Spleen (tissue), 11 donors: ENCODE data around the gene GRM5. TPM values are rescaled to one million over a fixed set of nuclear protein-coding genes. Genes with fewer than 3 reads are reported as not detected.

Source experiments
- DNase-seq: peaks from one replicate; pipeline ENCODE4 v3.0.0-alpha.2; 2020
- H3K27ac ChIP-seq, 8 donors: fragments of 200-600 bp; sonication (generic) in 7 of 8; 1 replicate in 4 of 8; 2 replicates in 4 of 8; pipeline versions ENCODE4 v1.5.0 to v1.8.0; 2016 to 2021; ENCODE audit warnings: inconsistent platforms in 4 of 8, mild to moderate bottlenecking in 4 of 8, moderate library complexity in 1 of 8
- H3K27me3 ChIP-seq, 7 donors: fragments of 200-600 bp; sonication (generic) in 6 of 7; replicated peaks in 1 of 7; 1 replicate in 4 of 7; 2 replicates in 3 of 7; pipeline versions ENCODE4 v1.5.0 to v1.8.0; 2016 to 2021; ENCODE audit warnings: inconsistent platforms in 3 of 7, mild to moderate bottlenecking in 1 of 7
- H3K36me3 ChIP-seq, 6 donors: fragments of 200-600 bp; sonication (generic) in 5 of 6; 1 replicate in 4 of 6; 2 replicates in 2 of 6; pipeline versions ENCODE4 v1.5.0 to v1.8.0; 2016 to 2021; ENCODE audit warnings: inconsistent platforms in 2 of 6
- H3K4me1 ChIP-seq, 6 donors: fragments of 200-600 bp; sonication (generic) in 5 of 6; 1 replicate in 3 of 6; 2 replicates in 3 of 6; pipeline versions ENCODE4 v1.5.0 to v1.8.0; 2016 to 2021; ENCODE audit warnings: inconsistent platforms in 3 of 6
- H3K4me3 ChIP-seq, 8 donors: fragments of 200-600 bp; sonication (generic) in 7 of 8; 1 replicate in 4 of 8; 2 replicates in 4 of 8; pipeline versions ENCODE4 v1.5.0 to v1.8.0; 2016 to 2021; ENCODE audit warnings: inconsistent platforms in 4 of 8, mild to moderate bottlenecking in 4 of 8, moderate library complexity in 2 of 8
- H3K9me3 ChIP-seq, 8 donors: fragments of 200-600 bp; sonication (generic) in 7 of 8; 1 replicate in 4 of 8; 2 replicates in 4 of 8; pipeline versions ENCODE4 v1.5.0 to v1.8.0; 2016 to 2021; ENCODE audit warnings: inconsistent platforms in 4 of 8
- CTCF ChIP-seq, 11 experiments: fragments of 200-600 bp in 7 of 11; fragments of 450-650 bp in 4 of 11; sonication (generic) in 4 of 11; IDR thresholded peaks in 8 of 11; conservative IDR thresholded peaks in 3 of 11; 1 replicate in 7 of 11; 2 replicates in 4 of 11; pipeline versions ENCODE4 v1.4.0 to v1.8.0; 2016 to 2021; ENCODE audit warnings: antibody characterized with exemption in 11 of 11, inconsistent platforms in 4 of 11, mild to moderate bottlenecking in 1 of 11
- POLR2A ChIP-seq, 3 donors: fragments of 450-650 bp; IDR thresholded peaks; one replicate each; pipeline ENCODE4 v1.5.1; 2017; ENCODE audit warnings: antibody characterized with exemption in 3 of 3, mild to moderate bottlenecking in 1 of 3
- POLR2AphosphoS5 ChIP-seq, 3 donors: sonication (generic); formaldehyde crosslinking; IDR thresholded peaks; one replicate each; pipeline ENCODE4 v1.5.1; 2017; ENCODE audit warnings: antibody characterized with exemption in 3 of 3
- WGBS, 5 donors: extraction: QIAGEN DNeasy Blood & Tissue Kit in 3 of 5; methylation state at CpG; one replicate each; pipeline versions ENCODE4 v1.1.5 to v1.1.7; 2013 to 2018; 5-methylcytosine and 5-hydroxymethylcytosine counted together
- intact Hi-C: fragments of 100-400 bp; cut with DNase I; formaldehyde crosslinking; loops from one replicate; pipeline ENCODE4 v1.15.0; 2023; ENCODE audit warnings: low total_unique reads
- polyA plus RNA-seq, 3 donors: library from polyadenylated mRNA; stranded (reverse); fragments of 200-250 nt; gene quantifications; one replicate each; pipeline ENCODE4 v1.2.1, GENCODE V29; 2013
- total RNA-seq, 7 donors: library from RNA; depleted of rRNA in 3 of 7; stranded (reverse); fragments of >200 nt in 3 of 7; fragmentation: NEBNext Ultra II Directional in 4 of 7; extraction: Animal tissue kit (Norgen Biotek cat#: 25700) in 4 of 7; gene quantifications; one replicate each; pipeline versions ENCODE4 v1.1.0 to v1.2.1, GENCODE V29; 2016 to 2021
- donor health status: healthy with polysubstance abuse.
- donor health status: DM: no; HTN: no; CAD: no; lungs with moderate emphysema.
- donor health status: DM: no; HTN: no; CAD: no.
- donor health status: Bipolar disorder and iron deficiency.
- donor health status: healthy.
- donor health status: DM: no; HTN: no; CAD: no.
- donor health status: DM: yes; HTN: yes; CAD: no.

GRM5 gene
- total and polyA plus RNA-seq, 10 donors: under 0.01 TPM; not detected in 9

GRCh38 chr11:88689548-88690240, 376.1 kb downstream of the GRM5 start:
- Histone ChIP-seq H3K9me3 (peaks cover 0 to 15% (median 6%) of the 10 kb centered on the region in 8 donors), H3K36me3 (no peaks in the 10 kb centered on the region), H3K27ac (no peak overlapping the region), H3K4me1 (no peaks in the 10 kb centered on the region), H3K4me3 (no peak overlapping the region), H3K27me3 (no peaks in the 10 kb centered on the region)
- WGBS, 5 donors: 71 to 79% (median 76%) methylated on average over 6 of the region's 6 CpGs
- TF ChIP-seq POLR2AphosphoS5 (IDR thresholded peaks at IDR 0.05): no peak
- TF ChIP-seq POLR2A (IDR thresholded peaks at IDR 0.05): no peak
- TF ChIP-seq CTCF (IDR thresholded peaks at IDR 0.05 in 8 of 11, conservative IDR thresholded peaks at IDR 0.05 in 3 of 11): no peak
- no peak for DNase-seq
- intact Hi-C loops: no loop called here

DNA sequence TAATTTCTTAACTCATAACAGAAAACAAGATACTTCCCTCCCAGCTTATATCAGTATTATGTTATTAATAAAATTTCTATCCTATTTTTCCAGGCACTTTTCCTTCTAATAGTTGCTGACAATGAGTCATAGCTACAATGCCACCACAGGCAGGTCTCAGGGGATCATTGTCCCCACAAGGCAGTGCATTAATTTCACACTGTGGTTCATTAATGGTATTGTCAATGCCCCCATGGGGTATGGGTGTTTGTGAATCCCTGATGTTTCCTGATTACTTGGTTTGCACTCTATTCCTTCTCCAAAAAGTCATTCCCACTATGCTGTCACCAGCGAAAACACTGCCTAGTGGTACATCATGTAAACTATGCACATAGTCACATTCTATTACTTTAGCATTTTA, 382.8 kb downstream of the GRM5 start:
- no peak overlapping the region for H3K4me3 ChIP-seq
- WGBS, 5 donors: 42 to 87% (median 85%) methylated on average over 1 of the region's 1 CpG
- H3K36me3 ChIP-seq: no peaks in the 10 kb centered on the region
- TF ChIP-seq POLR2AphosphoS5 (IDR thresholded peaks at IDR 0.05) (no peak), POLR2A (IDR thresholded peaks at IDR 0.05) (no peak)
- H3K4me1 ChIP-seq: no peaks in the 10 kb centered on the region
- no peak overlapping the region for H3K27ac ChIP-seq
- H3K27me3 ChIP-seq: no peaks in the 10 kb centered on the region
- peaks cover 0 to 20% (median 9%) of the 10 kb centered on the region in 8 donors for H3K9me3 ChIP-seq
- intact Hi-C loops: no loop called here
- no peak for DNase-seq

- peaks cover 0 to 16% (median 8%) of the 10 kb centered on the region in 8 donors for H3K9me3 ChIP-seq
- intact Hi-C loops: no loop called here
- 83 to 93% (median 88%) methylated on average over 1 of the region's 1 CpG for WGBS, 5 donors
- no peak overlapping the region for H3K27ac ChIP-seq
- no peak overlapping the region for H3K4me3 ChIP-seq
- no peaks in the 10 kb centered on the region for H3K36me3 ChIP-seq
- H3K27me3 ChIP-seq: no peaks in the 10 kb centered on the region
- TF ChIP-seq CTCF (IDR thresholded peaks at IDR 0.05 in 8 of 11, conservative IDR thresholded peaks at IDR 0.05 in 3 of 11): no peak
- TF ChIP-seq POLR2AphosphoS5 (IDR thresholded peaks at IDR 0.05): no peak
- no peak for TF ChIP-seq POLR2A (IDR thresholded peaks at IDR 0.05)
- H3K4me1 ChIP-seq: no peaks in the 10 kb centered on the region
- DNase-seq: no peak
These were observed 385.0 kb downstream of the GRM5 start for GRCh38 chr11:88680806-88681205.

DNA sequence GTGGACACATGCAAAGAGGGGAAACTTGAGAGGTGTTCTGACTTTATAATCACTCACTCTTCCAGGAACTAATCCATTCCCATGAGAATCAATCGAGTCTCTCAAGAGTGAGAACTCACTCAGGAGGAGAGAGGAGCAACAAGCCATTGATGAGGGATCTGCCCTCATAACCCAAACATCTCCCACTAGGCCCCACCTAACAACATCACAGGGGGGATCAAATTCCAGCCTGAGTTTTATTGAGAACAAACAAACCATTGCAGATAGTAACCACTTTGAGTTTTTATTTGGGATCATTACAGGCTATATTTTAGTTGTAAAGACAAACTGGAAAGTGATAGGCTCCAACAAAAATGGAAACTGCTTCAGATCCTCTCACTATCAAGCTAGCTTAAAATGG, 399.4 kb downstream of the GRM5 start:
- TF ChIP-seq CTCF (IDR thresholded peaks at IDR 0.05 in 8 of 11, conservative IDR thresholded peaks at IDR 0.05 in 3 of 11): no peak
- TF ChIP-seq POLR2AphosphoS5 (IDR thresholded peaks at IDR 0.05): no peak
- no peak for TF ChIP-seq POLR2A (IDR thresholded peaks at IDR 0.05)
- intact Hi-C loops: no loop called here

More for the DNA sequence above, 399.4 kb downstream of the GRM5 start:
- DNase-seq: no peak
- H3K4me1 ChIP-seq: no peaks in the 10 kb centered on the region
- WGBS, 5 donors: 50 to 79% (median 60%) methylated on average over 1 of the region's 1 CpG
- H3K27me3 ChIP-seq: no peaks in the 10 kb centered on the region
- H3K9me3 ChIP-seq: no peaks in the 10 kb centered on the region
- no peaks in the 10 kb centered on the region for H3K36me3 ChIP-seq
- H3K4me3 ChIP-seq: no peak overlapping the region
- no peak overlapping the region for H3K27ac ChIP-seq
